Measurements from ENCODE around the gene FREM3.
A peak's percentile ranks its signal among the peaks of the same experiment; 100 is the strongest.
"Not testable (repeated sequence)": the region's sequence is repeated elsewhere in the genome, so short reads cannot be mapped to it uniquely, and the experiment has no call there.

Gene FREM3

GRCh38 chr4:143700416-143701352 lies at the start of gene FREM3:
TSS of gene FREM3 (minus strand) at chr4:143700675. CDS start at chr4:143700675, 0 bp downstream.
- Mint-ChIP-seq H3K4me1 (ENCODE audit: low read depth) (peaks cover 17% of the 10 kb centered on the region), H3K27me3 (peaks cover 53% of the 10 kb centered on the region), H3K36me3 (ENCODE audit: low read depth) (no peaks in the 10 kb centered on the region), H3K27ac (no peak within 1 kb of the TSS), H3K4me3 (peak within 1 kb of the TSS; percentile 52), H3K9me3 (peaks cover 3% of the 10 kb centered on the region)

- Mint-ChIP-seq H3K27me3 (no peaks in the 10 kb centered on the region), H3K9me3 (no peaks in the 10 kb centered on the region), H3K36me3 (ENCODE audit: low read depth) (no peaks in the 10 kb centered on the region), H3K4me1 (ENCODE audit: low read depth) (no peaks in the 10 kb centered on the region), H3K4me3 (no peak overlapping the region), H3K27ac (no peak overlapping the region)
Measured at GRCh38 chr4:143745874-143746273, 45.4 kb upstream of the FREM3 start.

GRCh38 chr4:143743591-143743990 lies 43.1 kb upstream of the FREM3 start:
- Mint-ChIP-seq H3K36me3 (ENCODE audit: low read depth) (no peaks in the 10 kb centered on the region), H3K9me3 (no peaks in the 10 kb centered on the region), H3K4me1 (ENCODE audit: low read depth) (no peaks in the 10 kb centered on the region), H3K4me3 (no peak overlapping the region), H3K27ac (no peak overlapping the region), H3K27me3 (no peaks in the 10 kb centered on the region)

GRCh38 chr4:143742834-143743233 lies 42.4 kb upstream of the FREM3 start:
- no peak overlapping the region for H3K27ac Mint-ChIP-seq
- no peaks in the 10 kb centered on the region for H3K27me3 Mint-ChIP-seq
- no peaks in the 10 kb centered on the region for H3K36me3 Mint-ChIP-seq (ENCODE audit: low read depth)
- no peaks in the 10 kb centered on the region for H3K9me3 Mint-ChIP-seq
- H3K4me1 Mint-ChIP-seq (ENCODE audit: low read depth): no peaks in the 10 kb centered on the region
- H3K4me3 Mint-ChIP-seq: no peak overlapping the region

GRCh38 chr4:143736861-143737260 lies 36.4 kb upstream of the FREM3 start:
- Mint-ChIP-seq H3K4me1 (ENCODE audit: low read depth) (no peaks in the 10 kb centered on the region), H3K36me3 (ENCODE audit: low read depth) (no peaks in the 10 kb centered on the region), H3K9me3 (peaks cover 4% of the 10 kb centered on the region), H3K4me3 (no peak overlapping the region), H3K27ac (no peak overlapping the region), H3K27me3 (no peaks in the 10 kb centered on the region)

GRCh38 chr4:143736061-143736460 lies 35.6 kb upstream of the FREM3 start:
- H3K36me3 Mint-ChIP-seq (ENCODE audit: low read depth); H3K27ac Mint-ChIP-seq; H3K27me3 Mint-ChIP-seq; H3K9me3 Mint-ChIP-seq; H3K4me1 Mint-ChIP-seq (ENCODE audit: low read depth); H3K4me3 Mint-ChIP-seq: not testable (repeated sequence)

GRCh38 chr4:143728166-143728565 lies 27.7 kb upstream of the FREM3 start:
- no peak overlapping the region for H3K4me3 Mint-ChIP-seq
- H3K4me1 Mint-ChIP-seq (ENCODE audit: low read depth): no peaks in the 10 kb centered on the region
- no peaks in the 10 kb centered on the region for H3K9me3 Mint-ChIP-seq
- no peaks in the 10 kb centered on the region for H3K36me3 Mint-ChIP-seq (ENCODE audit: low read depth)
- no peak overlapping the region for H3K27ac Mint-ChIP-seq
- no peaks in the 10 kb centered on the region for H3K27me3 Mint-ChIP-seq

GRCh38 chr4:143726714-143727113 lies 26.2 kb upstream of the FREM3 start:
- H3K4me1 Mint-ChIP-seq (ENCODE audit: low read depth): no peaks in the 10 kb centered on the region
- no peak overlapping the region for H3K27ac Mint-ChIP-seq
- no peaks in the 10 kb centered on the region for H3K27me3 Mint-ChIP-seq
- no peaks in the 10 kb centered on the region for H3K36me3 Mint-ChIP-seq (ENCODE audit: low read depth)
- no peaks in the 10 kb centered on the region for H3K9me3 Mint-ChIP-seq
- H3K4me3 Mint-ChIP-seq: no peak overlapping the region

GRCh38 chr4:143721317-143721716 lies 20.8 kb upstream of the FREM3 start:
- no peak overlapping the region for H3K27ac Mint-ChIP-seq
- no peaks in the 10 kb centered on the region for H3K36me3 Mint-ChIP-seq (ENCODE audit: low read depth)
- no peaks in the 10 kb centered on the region for H3K4me1 Mint-ChIP-seq (ENCODE audit: low read depth)
- no peaks in the 10 kb centered on the region for H3K9me3 Mint-ChIP-seq
- no peak overlapping the region for H3K4me3 Mint-ChIP-seq
- no peaks in the 10 kb centered on the region for H3K27me3 Mint-ChIP-seq

GRCh38 chr4:143718748-143719147 lies 18.3 kb upstream of the FREM3 start:
- H3K27me3 Mint-ChIP-seq; H3K36me3 Mint-ChIP-seq (ENCODE audit: low read depth); H3K4me1 Mint-ChIP-seq (ENCODE audit: low read depth); H3K9me3 Mint-ChIP-seq; H3K4me3 Mint-ChIP-seq; H3K27ac Mint-ChIP-seq: not testable (repeated sequence)

GRCh38 chr4:143713955-143714625 lies 13.6 kb upstream of the FREM3 start:
- no peaks in the 10 kb centered on the region for H3K36me3 Mint-ChIP-seq (ENCODE audit: low read depth)
- H3K4me1 Mint-ChIP-seq (ENCODE audit: low read depth): no peaks in the 10 kb centered on the region
- H3K27ac Mint-ChIP-seq: no peak overlapping the region
- no peaks in the 10 kb centered on the region for H3K9me3 Mint-ChIP-seq
- H3K27me3 Mint-ChIP-seq: no peaks in the 10 kb centered on the region
- H3K4me3 Mint-ChIP-seq: no peak overlapping the region

- H3K27me3 Mint-ChIP-seq: no peaks in the 10 kb centered on the region
- H3K9me3 Mint-ChIP-seq: peaks cover 3% of the 10 kb centered on the region
- no peaks in the 10 kb centered on the region for H3K4me1 Mint-ChIP-seq (ENCODE audit: low read depth)
- no peaks in the 10 kb centered on the region for H3K36me3 Mint-ChIP-seq (ENCODE audit: low read depth)
- no peak overlapping the region for H3K27ac Mint-ChIP-seq
- H3K4me3 Mint-ChIP-seq: no peak overlapping the region
Measured at GRCh38 chr4:143713553-143713952, 13.1 kb upstream of the FREM3 start.

GRCh38 chr4:143712155-143712550 lies 11.7 kb upstream of the FREM3 start:
- Mint-ChIP-seq H3K27ac (no peak overlapping the region), H3K27me3 (peaks cover 4% of the 10 kb centered on the region), H3K36me3 (ENCODE audit: low read depth) (no peaks in the 10 kb centered on the region), H3K4me1 (ENCODE audit: low read depth) (no peaks in the 10 kb centered on the region), H3K4me3 (no peak overlapping the region), H3K9me3 (peaks cover 3% of the 10 kb centered on the region)

GRCh38 chr4:143711543-143712154 lies 11.2 kb upstream of the FREM3 start:
- no peak overlapping the region for H3K4me3 Mint-ChIP-seq
- peaks cover 4% of the 10 kb centered on the region for H3K27me3 Mint-ChIP-seq
- no peak overlapping the region for H3K27ac Mint-ChIP-seq
- H3K4me1 Mint-ChIP-seq (ENCODE audit: low read depth): no peaks in the 10 kb centered on the region
- H3K36me3 Mint-ChIP-seq (ENCODE audit: low read depth): no peaks in the 10 kb centered on the region
- peaks cover 3% of the 10 kb centered on the region for H3K9me3 Mint-ChIP-seq

- H3K9me3 Mint-ChIP-seq: no peaks in the 10 kb centered on the region
- H3K36me3 Mint-ChIP-seq (ENCODE audit: low read depth): no peaks in the 10 kb centered on the region
- no peak overlapping the region for H3K27ac Mint-ChIP-seq
- H3K4me1 Mint-ChIP-seq (ENCODE audit: low read depth): peaks cover 17% of the 10 kb centered on the region
- peaks cover 53% of the 10 kb centered on the region for H3K27me3 Mint-ChIP-seq
- peak overlapping the region; percentile 52 for H3K4me3 Mint-ChIP-seq
Measured at GRCh38 chr4:143701365-143701764, 890 bp upstream of the FREM3 start.
